ENCODE data around the gene LUZP2.
A peak's percentile ranks its signal among the peaks of the same experiment; 100 is the strongest.

The LUZP2 gene

DNA sequence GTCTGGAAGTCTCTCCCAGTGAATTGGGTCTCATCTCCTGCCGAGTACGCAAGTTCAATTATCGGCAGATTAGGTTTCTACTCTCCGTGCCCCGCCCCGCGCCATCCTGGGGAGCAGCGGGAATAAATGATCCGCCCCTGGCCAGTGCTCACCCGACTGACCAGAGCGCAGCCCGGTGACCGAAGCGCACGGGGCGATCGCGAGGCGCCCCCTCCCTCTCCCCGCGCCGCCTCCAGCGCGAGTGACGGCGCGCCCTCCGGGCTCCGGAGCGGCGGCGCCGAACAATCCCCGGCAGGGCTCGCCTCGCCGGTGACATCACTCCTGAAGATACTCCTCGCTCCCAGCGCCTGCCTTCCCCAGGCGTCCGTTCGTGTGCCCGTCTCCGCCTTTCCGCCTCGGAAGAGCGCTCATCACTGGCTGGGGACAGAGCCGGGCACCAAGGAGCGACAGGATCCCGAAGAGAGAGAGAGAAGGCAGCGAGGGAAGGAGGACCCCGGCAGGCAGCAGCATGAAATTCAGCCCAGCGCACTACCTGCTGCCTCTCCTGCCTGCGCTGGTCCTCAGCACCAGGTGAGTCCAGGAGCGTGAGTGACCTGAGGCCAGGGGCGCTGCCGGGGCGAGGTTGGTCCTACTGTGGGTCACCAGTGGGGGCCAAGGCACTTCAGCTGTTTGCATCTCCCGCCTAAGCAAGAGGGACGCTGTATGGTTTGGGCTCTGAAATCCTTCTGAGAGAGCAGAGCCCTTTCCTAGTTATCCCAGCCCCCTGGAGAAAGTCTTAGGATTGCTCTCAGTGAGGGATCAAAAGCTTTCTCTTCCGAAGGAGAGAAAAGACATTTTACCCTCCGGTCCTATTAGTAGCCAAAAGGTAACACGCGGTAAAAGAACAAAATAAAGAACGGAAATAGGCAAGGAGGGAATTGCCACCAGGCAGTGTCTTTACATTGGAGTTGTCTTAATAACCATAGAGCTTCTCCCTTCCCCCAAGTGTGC lies at the start of gene LUZP2:
TSS of gene LUZP2 (plus strand) at position 318 of the 990 bp plus-strand sequence.
- no peak for DNase-seq (ENCODE audit: low read depth, low spot score)
- POLR2A ChIA-PET: no interaction called here
- H3K4me3 ChIP-seq (ENCODE audit: low read depth, low read length): peak within 1 kb of the TSS; percentile 62
- CTCF ChIA-PET: interaction anchor here (0.5 to 1.6 kb wide), 2 partner anchors 10 to 88 kb away, joined by 3 to 5 read pairs; no protein-coding TSS in a partner anchor
- TF ChIP-seq, protein P1, sequence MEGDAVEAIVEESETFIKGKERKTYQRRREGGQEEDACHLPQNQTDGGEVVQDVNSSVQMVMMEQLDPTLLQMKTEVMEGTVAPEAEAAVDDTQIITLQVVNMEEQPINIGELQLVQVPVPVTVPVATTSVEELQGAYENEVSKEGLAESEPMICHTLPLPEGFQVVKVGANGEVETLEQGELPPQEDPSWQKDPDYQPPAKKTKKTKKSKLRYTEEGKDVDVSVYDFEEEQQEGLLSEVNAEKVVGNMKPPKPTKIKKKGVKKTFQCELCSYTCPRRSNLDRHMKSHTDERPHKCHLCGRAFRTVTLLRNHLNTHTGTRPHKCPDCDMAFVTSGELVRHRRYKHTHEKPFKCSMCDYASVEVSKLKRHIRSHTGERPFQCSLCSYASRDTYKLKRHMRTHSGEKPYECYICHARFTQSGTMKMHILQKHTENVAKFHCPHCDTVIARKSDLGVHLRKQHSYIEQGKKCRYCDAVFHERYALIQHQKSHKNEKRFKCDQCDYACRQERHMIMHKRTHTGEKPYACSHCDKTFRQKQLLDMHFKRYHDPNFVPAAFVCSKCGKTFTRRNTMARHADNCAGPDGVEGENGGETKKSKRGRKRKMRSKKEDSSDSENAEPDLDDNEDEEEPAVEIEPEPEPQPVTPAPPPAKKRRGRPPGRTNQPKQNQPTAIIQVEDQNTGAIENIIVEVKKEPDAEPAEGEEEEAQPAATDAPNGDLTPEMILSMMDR (IDR thresholded peaks at IDR 0.05; ENCODE audit: insufficient read depth, low read length, missing control alignments): no peak

DNA sequence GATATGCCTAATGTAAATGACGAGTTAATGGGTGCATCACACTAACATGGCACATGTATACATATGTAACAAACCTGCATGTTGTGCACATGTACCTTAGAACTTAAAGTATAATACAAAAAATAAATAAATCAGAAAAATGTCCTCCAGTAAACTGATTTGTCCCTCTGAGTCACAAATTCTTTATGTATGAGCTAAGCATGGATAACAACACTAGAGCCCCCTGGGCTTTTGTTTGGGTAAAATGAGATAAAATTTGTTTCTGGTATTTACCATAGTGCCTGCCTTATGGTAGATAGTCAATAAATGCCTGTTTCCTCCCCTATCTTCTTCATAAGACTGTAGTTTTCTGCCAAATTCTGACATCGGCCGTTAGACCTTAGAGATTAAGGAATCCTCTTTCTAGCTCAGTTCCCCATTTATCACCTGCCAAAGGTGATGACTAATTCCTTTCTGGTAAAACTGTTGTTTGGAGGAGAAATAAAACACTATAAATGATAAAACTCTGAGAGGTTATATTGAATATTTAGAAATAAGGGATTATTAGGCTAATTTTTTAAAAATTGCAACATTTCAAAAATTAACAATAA lies 43.6 kb upstream of the LUZP2 start:
- no peak overlapping the region for H3K4me3 ChIP-seq (ENCODE audit: low read depth, low read length)
- TF ChIP-seq, protein P1 (IDR thresholded peaks at IDR 0.05; ENCODE audit: insufficient read depth, low read length, missing control alignments): no peak
- DNase-seq (ENCODE audit: low read depth, low spot score): no peak
- ChIA-PET POLR2A (no interaction called here), CTCF (no interaction called here)

- ChIA-PET POLR2A (no interaction called here), CTCF (no interaction called here)
- TF ChIP-seq, protein P1 (IDR thresholded peaks at IDR 0.05; ENCODE audit: insufficient read depth, low read length, missing control alignments): no peak
- no peak overlapping the region for H3K4me3 ChIP-seq (ENCODE audit: low read depth, low read length)
- no peak for DNase-seq (ENCODE audit: low read depth, low spot score)
Measured at GRCh38 chr11:24457985-24458384, 38.9 kb upstream of the LUZP2 start.

- ChIA-PET CTCF (no interaction called here), POLR2A (no interaction called here)
- no peak for DNase-seq (ENCODE audit: low read depth, low spot score)
- H3K4me3 ChIP-seq (ENCODE audit: low read depth, low read length): no peak overlapping the region
- TF ChIP-seq, protein P1 (IDR thresholded peaks at IDR 0.05; ENCODE audit: insufficient read depth, low read length, missing control alignments): no peak
Measured at GRCh38 chr11:24470431-24470830, 26.4 kb upstream of the LUZP2 start.

DNA sequence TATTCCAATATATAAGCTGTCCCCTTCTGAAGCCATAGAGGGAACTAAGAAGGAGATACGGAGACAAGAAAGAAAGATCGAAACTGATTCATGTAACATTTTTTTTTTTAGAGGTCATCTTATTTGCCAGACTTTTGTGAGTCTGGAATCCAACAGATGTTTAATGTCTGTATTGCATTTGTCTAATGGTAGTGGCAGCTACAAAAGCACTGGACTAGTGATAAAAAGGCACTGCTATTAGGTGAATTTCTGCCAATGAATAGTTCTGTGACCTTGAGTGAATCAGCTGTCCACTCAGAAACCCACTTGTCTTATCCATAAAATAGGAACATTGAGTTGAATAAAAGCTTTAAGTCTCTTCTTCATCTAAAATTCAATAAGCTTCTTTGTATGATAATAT lies 25.8 kb upstream of the LUZP2 start:
- ChIA-PET POLR2A (no interaction called here), CTCF (interaction anchor here (0.9 kb wide), 1 partner anchor 9 kb away, joined by 3 read pairs; no protein-coding TSS in a partner anchor)
- no peak overlapping the region for H3K4me3 ChIP-seq (ENCODE audit: low read depth, low read length)
- TF ChIP-seq, protein P1 (IDR thresholded peaks at IDR 0.05; ENCODE audit: insufficient read depth, low read length, missing control alignments): no peak
- no peak for DNase-seq (ENCODE audit: low read depth, low spot score)

DNA sequence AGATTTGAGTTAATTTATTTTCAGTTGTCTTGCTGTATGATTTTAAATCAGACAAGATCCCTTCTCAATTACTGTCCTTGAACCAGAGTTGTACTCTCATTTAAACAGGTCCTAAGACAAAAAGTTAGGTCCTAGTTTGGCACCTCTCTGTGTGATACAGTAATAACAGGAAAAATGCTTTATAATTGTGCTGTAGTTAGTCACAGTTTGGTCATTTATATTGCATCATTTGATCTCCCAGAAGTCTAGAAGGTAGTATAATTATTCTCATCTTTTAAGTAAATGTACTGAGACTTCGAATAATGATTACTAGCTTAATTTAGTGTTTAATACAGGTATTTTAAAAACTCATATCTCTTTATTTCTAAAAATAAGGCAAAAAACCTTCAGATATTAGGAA lies 18.1 kb upstream of the LUZP2 start:
- CTCF ChIA-PET: no interaction called here
- no peak for DNase-seq (ENCODE audit: low read depth, low spot score)
- POLR2A ChIA-PET: no interaction called here
- no peak overlapping the region for H3K4me3 ChIP-seq (ENCODE audit: low read depth, low read length)
- TF ChIP-seq, protein P1 (IDR thresholded peaks at IDR 0.05; ENCODE audit: insufficient read depth, low read length, missing control alignments): no peak

All from AG04449 (cell line).